Raji (cell line): ENCODE data around the gene SRGN.

Experiments
- POLR2A ChIP-seq: IDR thresholded peaks from 2 replicates; pipeline ENCODE4 v1.6.1; 2011; ENCODE audit warnings: low read depth, low read length, control low read depth; ENCODE audit not compliant: insufficient read depth

SRGN gene

GRCh38 chr10:69073026-69073425, 14.9 kb upstream of the SRGN start:
- TF ChIP-seq POLR2A: no peak

- no peak for TF ChIP-seq POLR2A
Observed at GRCh38 chr10:69073736-69074364, 14.1 kb upstream of the SRGN start.

GRCh38 chr10:69074532-69074931, 13.4 kb upstream of the SRGN start:
- no peak for TF ChIP-seq POLR2A

GRCh38 chr10:69075431-69075830, 12.5 kb upstream of the SRGN start:
- TF ChIP-seq POLR2A: no peak

GRCh38 chr10:69078311-69078710, 9.6 kb upstream of the SRGN start:
- no peak for TF ChIP-seq POLR2A

GRCh38 chr10:69080226-69080625, 7.7 kb upstream of the SRGN start:
- TF ChIP-seq POLR2A: no peak

- no peak for TF ChIP-seq POLR2A
Observed at GRCh38 chr10:69086001-69086509, 1.8 kb upstream of the SRGN start.

GRCh38 chr10:69088471-69088769, 517 bp downstream of the SRGN start:
- no peak for TF ChIP-seq POLR2A

GRCh38 chr10:69088801-69089501, 1.0 kb downstream of the SRGN start:
- TF ChIP-seq POLR2A: no peak

GRCh38 chr10:69089638-69090599, 2.0 kb downstream of the SRGN start:
- no peak for TF ChIP-seq POLR2A

GRCh38 chr10:69090685-69091084, 2.8 kb downstream of the SRGN start:
- TF ChIP-seq POLR2A: no peak

- TF ChIP-seq POLR2A: no peak
Observed at GRCh38 chr10:69091143-69091651, 3.3 kb downstream of the SRGN start.

- TF ChIP-seq POLR2A: no peak
Observed at GRCh38 chr10:69092959-69093850, 5.3 kb downstream of the SRGN start.

- no peak for TF ChIP-seq POLR2A
Observed at GRCh38 chr10:69093933-69094332, 6.0 kb downstream of the SRGN start.
